ENCODE measurements around the gene ENKUR. TPM values are rescaled to one million over a fixed set of nuclear protein-coding genes. Genes with fewer than 3 reads are reported as not detected.

ENKUR gene
- polyA plus RNA-seq, 1 experiment: 0.06 TPM

DNA sequence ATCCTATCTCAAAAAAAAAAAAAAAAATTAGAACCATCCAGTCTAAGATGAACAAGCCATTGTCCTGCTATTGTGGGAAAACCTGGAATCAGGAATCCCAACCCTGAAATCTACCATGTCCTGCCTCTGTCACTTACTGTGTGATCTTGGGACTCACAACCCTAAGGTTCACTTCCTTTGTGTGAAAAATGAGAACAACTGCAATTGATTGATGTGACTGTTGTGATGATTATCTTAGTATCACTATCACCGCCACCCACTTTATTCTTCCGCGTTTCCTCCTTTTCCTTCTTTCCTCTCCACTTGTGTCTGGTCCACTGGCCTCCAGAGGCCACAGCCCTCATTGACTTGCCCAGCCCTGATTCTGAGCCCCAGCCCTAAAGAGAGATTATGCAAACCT, 50.9 kb downstream of the ENKUR start:
- POLR2A ChIA-PET: interaction anchor here (0.6 kb wide), 1 partner anchor 355 kb away, joined by 4 read pairs; no protein-coding TSS in a partner anchor
- H3K4me3 ChIP-seq (ENCODE audit: low read depth, low read length): no peak overlapping the region
- CTCF ChIA-PET: interaction anchor here (1.6 kb wide), 1 partner anchor 12 kb away, joined by 4 read pairs; no protein-coding TSS in a partner anchor

DNA sequence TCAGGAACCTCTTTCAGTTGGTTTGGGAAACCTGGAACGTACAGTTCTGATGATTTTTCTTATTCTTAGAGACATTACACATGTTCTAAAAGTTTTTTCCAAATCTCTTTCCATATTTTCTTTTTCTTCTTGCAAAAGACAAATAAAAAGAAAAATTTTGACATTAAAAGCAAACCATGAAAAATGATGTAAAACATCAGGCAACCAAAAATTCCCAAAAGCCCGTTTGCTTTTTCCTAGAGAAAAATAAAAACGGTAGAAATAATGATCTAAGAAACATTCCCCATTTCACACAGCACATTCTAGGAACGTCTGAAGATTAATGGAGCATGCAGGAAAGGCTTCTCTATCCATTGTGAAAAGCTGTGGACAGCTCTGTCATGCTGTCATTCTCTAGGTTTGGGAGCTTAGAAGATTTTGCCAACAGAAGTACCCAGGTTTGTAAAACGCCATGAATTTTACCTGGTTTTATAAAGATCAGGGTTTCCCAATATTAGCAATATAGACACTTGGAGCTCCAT, 52.4 kb downstream of the ENKUR start:
- ChIA-PET POLR2A (no interaction called here), CTCF (interaction anchor here (1.1 to 1.5 kb wide), 3 partner anchors 11 to 321 kb away, joined by 3 to 4 read pairs (median 3); no protein-coding TSS in a partner anchor)
- Histone ChIP-seq H3K27me3 (ENCODE audit: control insufficient read depth, insufficient read depth, low read length) (no peaks in the 10 kb centered on the region), H3K4me3 (ENCODE audit: low read depth, low read length) (no peak overlapping the region), H3K36me3 (ENCODE audit: control insufficient read depth, insufficient read depth, low read length) (no peaks in the 10 kb centered on the region)
- DNase-seq (ENCODE audit: low read depth): no peak
- TF ChIP-seq, protein P1, sequence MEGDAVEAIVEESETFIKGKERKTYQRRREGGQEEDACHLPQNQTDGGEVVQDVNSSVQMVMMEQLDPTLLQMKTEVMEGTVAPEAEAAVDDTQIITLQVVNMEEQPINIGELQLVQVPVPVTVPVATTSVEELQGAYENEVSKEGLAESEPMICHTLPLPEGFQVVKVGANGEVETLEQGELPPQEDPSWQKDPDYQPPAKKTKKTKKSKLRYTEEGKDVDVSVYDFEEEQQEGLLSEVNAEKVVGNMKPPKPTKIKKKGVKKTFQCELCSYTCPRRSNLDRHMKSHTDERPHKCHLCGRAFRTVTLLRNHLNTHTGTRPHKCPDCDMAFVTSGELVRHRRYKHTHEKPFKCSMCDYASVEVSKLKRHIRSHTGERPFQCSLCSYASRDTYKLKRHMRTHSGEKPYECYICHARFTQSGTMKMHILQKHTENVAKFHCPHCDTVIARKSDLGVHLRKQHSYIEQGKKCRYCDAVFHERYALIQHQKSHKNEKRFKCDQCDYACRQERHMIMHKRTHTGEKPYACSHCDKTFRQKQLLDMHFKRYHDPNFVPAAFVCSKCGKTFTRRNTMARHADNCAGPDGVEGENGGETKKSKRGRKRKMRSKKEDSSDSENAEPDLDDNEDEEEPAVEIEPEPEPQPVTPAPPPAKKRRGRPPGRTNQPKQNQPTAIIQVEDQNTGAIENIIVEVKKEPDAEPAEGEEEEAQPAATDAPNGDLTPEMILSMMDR (IDR thresholded peaks at IDR 0.05; ENCODE audit: insufficient read depth, low read depth, low read length): no peak

More for the DNA sequence above, 50.9 kb downstream of the ENKUR start:
- no peak for DNase-seq (ENCODE audit: low read depth)
- TF ChIP-seq, protein P1 (IDR thresholded peaks at IDR 0.05; ENCODE audit: insufficient read depth, low read depth, low read length): no peak
- no peaks in the 10 kb centered on the region for H3K36me3 ChIP-seq (ENCODE audit: control insufficient read depth, insufficient read depth, low read length)
- H3K27me3 ChIP-seq (ENCODE audit: control insufficient read depth, insufficient read depth, low read length): no peaks in the 10 kb centered on the region

DNA sequence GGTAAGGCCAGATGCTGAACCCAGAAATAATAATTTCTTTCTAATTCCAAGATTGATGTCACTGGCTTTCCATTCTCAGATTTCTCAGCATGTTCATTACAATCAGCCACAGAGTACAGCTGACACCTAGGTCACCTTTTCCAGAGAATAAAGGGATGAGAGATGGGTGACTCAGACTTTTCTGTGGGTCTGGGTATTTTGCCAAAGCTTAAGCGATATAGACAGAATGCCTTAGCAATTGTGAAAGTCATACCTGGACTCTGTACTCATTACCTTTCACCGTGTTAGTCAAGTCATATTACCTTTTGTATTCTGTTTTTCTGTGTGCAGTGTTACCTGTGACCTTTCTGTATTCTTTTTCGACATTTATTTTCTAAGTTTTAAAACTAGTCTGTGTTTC, 53.0 kb downstream of the ENKUR start:
- H3K36me3 ChIP-seq (ENCODE audit: control insufficient read depth, insufficient read depth, low read length): no peaks in the 10 kb centered on the region
- no peak for DNase-seq (ENCODE audit: low read depth)
- CTCF ChIA-PET: interaction anchor here (0.8 to 1.5 kb wide), 3 partner anchors 12 to 345 kb away, joined by 3 to 4 read pairs (median 3); no protein-coding TSS in a partner anchor
- H3K4me3 ChIP-seq (ENCODE audit: low read depth, low read length): no peak overlapping the region
- no peaks in the 10 kb centered on the region for H3K27me3 ChIP-seq (ENCODE audit: control insufficient read depth, insufficient read depth, low read length)
- POLR2A ChIA-PET: no interaction called here
- TF ChIP-seq, protein P1 (IDR thresholded peaks at IDR 0.05; ENCODE audit: insufficient read depth, low read depth, low read length): no peak

DNA sequence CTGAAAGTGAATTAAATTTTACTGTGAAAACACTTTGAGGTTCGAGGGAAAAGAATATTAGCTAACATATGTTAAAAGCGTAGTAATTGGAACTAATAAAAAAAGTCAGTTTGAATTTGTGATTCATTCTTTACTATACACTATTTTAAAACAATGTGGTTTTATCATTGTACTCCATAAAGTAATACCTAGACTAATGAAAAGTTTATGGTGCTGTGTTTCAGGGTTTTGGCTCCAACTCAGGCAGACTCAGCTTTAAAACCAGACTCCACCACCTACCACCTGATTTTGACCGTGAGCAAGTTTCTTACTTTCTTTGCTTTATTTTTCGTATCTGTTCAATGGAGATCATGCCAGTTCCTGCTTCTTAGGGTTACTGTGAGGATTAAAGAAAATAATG, 54.4 kb downstream of the ENKUR start:
- DNase-seq (ENCODE audit: low read depth): no peak
- Histone ChIP-seq H3K36me3 (ENCODE audit: control insufficient read depth, insufficient read depth, low read length) (no peaks in the 10 kb centered on the region), H3K27me3 (ENCODE audit: control insufficient read depth, insufficient read depth, low read length) (no peaks in the 10 kb centered on the region), H3K4me3 (ENCODE audit: low read depth, low read length) (no peak overlapping the region)
- ChIA-PET CTCF (interaction anchor here (0.9 to 1.3 kb wide), 2 partner anchors 21 to 22 kb away, joined by 3 read pairs; no protein-coding TSS in a partner anchor), POLR2A (interaction anchor here (0.6 kb wide), 1 partner anchor 54 kb away, joined by 3 read pairs; no protein-coding TSS in a partner anchor)
- TF ChIP-seq, protein P1 (IDR thresholded peaks at IDR 0.05; ENCODE audit: insufficient read depth, low read depth, low read length): no peak

DNA sequence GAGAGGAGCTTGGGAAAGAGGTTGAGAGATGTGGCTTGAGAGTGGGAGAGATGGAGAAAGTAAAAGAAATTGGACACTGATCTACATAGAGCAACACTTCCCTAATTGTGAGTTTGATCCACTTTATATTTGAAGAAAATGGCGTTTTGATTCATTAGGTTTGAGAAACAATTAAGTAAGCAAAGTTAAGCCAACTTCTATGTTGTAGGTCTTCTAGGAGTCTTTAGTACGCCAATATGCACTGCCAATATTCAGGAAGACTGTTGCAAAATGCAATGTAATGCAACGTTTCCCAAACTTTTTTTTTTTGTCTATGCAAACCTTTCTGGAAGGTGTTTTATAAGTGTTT, 56.6 kb downstream of the ENKUR start:
- Histone ChIP-seq H3K36me3 (ENCODE audit: control insufficient read depth, insufficient read depth, low read length) (no peaks in the 10 kb centered on the region), H3K4me3 (ENCODE audit: low read depth, low read length) (no peak overlapping the region), H3K27me3 (ENCODE audit: control insufficient read depth, insufficient read depth, low read length) (no peaks in the 10 kb centered on the region)
- ChIA-PET POLR2A (no interaction called here), CTCF (interaction anchor here (1.0 to 1.4 kb wide), 2 partner anchors 65 to 121 kb away, joined by 3 to 6 read pairs; no protein-coding TSS in a partner anchor)
- no peak for DNase-seq (ENCODE audit: low read depth)
- TF ChIP-seq, protein P1 (IDR thresholded peaks at IDR 0.05; ENCODE audit: insufficient read depth, low read depth, low read length): no peak
